ENCODE results near the gene IQSEC3.

Gene IQSEC3

DNA sequence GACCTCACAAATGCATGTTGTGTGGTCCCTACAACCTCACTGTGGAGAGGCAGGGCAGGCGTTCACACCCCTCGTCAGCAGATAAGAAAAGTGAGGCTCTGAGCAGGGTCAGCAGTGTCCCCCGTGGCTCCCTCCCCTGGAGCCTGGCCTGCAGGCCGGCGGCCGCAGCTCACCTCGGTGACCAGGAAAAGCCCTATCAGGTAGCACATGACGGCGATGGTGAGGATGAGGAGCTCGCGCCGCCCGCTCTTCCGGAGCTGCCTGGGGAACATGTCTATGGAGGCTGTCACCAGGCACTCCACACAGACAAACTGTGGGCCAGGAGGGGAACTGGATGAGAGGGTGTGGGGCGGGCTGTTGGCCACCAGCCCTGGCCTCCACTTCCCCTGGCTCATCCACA, 129.4 kb downstream of the IQSEC3 start:
- peaks cover 80% of the 10 kb centered on the region for H3K27me3 ChIP-seq (replicated peaks; ENCODE audit: insufficient read depth, low read length)
- H3K9me2 ChIP-seq (replicated peaks; ENCODE audit: insufficient read depth, low read length), result no peaks in the 10 kb centered on the region
- H3K36me3 ChIP-seq (replicated peaks; ENCODE audit: insufficient read depth, low read length), result no peaks in the 10 kb centered on the region
- H3K4me1 ChIP-seq (ENCODE audit: low read length), result no peaks in the 10 kb centered on the region
- no peak overlapping the region for H3K4me2 ChIP-seq (ENCODE audit: low read depth, low read length)
- H3K9ac ChIP-seq (ENCODE audit: low read length), result no peak overlapping the region
- no peaks in the 10 kb centered on the region for H3F3A ChIP-seq (ENCODE audit: insufficient read depth, low read length)
- H3K79me2 ChIP-seq (ENCODE audit: low read length), result no peaks in the 10 kb centered on the region
- no peaks in the 10 kb centered on the region for H4K20me1 ChIP-seq (ENCODE audit: insufficient read depth, low read length)
- H3K9me3 ChIP-seq (replicated peaks; ENCODE audit: insufficient read depth, low read length), result no peaks in the 10 kb centered on the region
- no peak for DNase-seq
- TF ChIP-seq EZH2 (optimal IDR thresholded peaks at IDR 0.05; ENCODE audit: low read depth, low read length), result no peak
- TF ChIP-seq, protein P1, sequence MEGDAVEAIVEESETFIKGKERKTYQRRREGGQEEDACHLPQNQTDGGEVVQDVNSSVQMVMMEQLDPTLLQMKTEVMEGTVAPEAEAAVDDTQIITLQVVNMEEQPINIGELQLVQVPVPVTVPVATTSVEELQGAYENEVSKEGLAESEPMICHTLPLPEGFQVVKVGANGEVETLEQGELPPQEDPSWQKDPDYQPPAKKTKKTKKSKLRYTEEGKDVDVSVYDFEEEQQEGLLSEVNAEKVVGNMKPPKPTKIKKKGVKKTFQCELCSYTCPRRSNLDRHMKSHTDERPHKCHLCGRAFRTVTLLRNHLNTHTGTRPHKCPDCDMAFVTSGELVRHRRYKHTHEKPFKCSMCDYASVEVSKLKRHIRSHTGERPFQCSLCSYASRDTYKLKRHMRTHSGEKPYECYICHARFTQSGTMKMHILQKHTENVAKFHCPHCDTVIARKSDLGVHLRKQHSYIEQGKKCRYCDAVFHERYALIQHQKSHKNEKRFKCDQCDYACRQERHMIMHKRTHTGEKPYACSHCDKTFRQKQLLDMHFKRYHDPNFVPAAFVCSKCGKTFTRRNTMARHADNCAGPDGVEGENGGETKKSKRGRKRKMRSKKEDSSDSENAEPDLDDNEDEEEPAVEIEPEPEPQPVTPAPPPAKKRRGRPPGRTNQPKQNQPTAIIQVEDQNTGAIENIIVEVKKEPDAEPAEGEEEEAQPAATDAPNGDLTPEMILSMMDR (IDR thresholded peaks at IDR 0.05; ENCODE audit: low read length), result no peak
- no peak for TF ChIP-seq EZH2phosphoT487 (IDR thresholded peaks at IDR 0.05; ENCODE audit: low read length)
- H2AFZ ChIP-seq (ENCODE audit: low read length), result no peak overlapping the region
- H3K27ac ChIP-seq (ENCODE audit: low read length), result no peak overlapping the region
- no peak overlapping the region for H3K4me3 ChIP-seq (ENCODE audit: low read length)

DNA sequence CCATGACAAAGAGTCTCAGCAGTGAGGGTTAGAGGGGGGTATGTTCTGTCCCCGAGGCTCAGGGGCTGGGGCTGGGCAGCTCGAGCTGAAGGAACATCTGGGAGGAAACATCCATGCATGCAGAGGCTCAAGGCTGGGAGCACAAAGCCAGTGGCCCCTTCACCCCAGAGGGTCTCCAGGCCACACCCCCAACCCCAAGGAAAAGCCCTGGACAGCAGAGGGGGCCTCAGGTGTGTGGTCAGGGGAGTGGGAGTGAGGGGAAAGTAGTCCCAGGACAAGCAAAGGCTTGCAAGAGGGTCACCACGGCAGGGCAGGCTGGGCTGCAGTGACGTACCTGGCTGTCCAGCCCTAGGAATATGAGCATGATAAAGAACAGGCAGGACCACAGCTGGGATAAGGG, 129.9 kb downstream of the IQSEC3 start:
- H3K9ac ChIP-seq (ENCODE audit: low read length), result no peak overlapping the region
- no peaks in the 10 kb centered on the region for H3K36me3 ChIP-seq (replicated peaks; ENCODE audit: insufficient read depth, low read length)
- H4K20me1 ChIP-seq (ENCODE audit: insufficient read depth, low read length), result no peaks in the 10 kb centered on the region
- no peaks in the 10 kb centered on the region for H3K4me1 ChIP-seq (ENCODE audit: low read length)
- H2AFZ ChIP-seq (ENCODE audit: low read length), result no peak overlapping the region
- no peak overlapping the region for H3K4me3 ChIP-seq (ENCODE audit: low read length)
- no peak overlapping the region for H3K27ac ChIP-seq (ENCODE audit: low read length)
- TF ChIP-seq, protein P1 (IDR thresholded peaks at IDR 0.05; ENCODE audit: low read length), result no peak
- no peak for TF ChIP-seq EZH2phosphoT487 (IDR thresholded peaks at IDR 0.05; ENCODE audit: low read length)
- DNase-seq, result no peak
- H3K27me3 ChIP-seq (replicated peaks; ENCODE audit: insufficient read depth, low read length), result peaks cover 80% of the 10 kb centered on the region
- H3F3A ChIP-seq (ENCODE audit: insufficient read depth, low read length), result no peaks in the 10 kb centered on the region
- no peaks in the 10 kb centered on the region for H3K9me3 ChIP-seq (replicated peaks; ENCODE audit: insufficient read depth, low read length)
- no peaks in the 10 kb centered on the region for H3K9me2 ChIP-seq (replicated peaks; ENCODE audit: insufficient read depth, low read length)
- no peaks in the 10 kb centered on the region for H3K79me2 ChIP-seq (ENCODE audit: low read length)
- H3K4me2 ChIP-seq (ENCODE audit: low read depth, low read length), result no peak overlapping the region

DNA sequence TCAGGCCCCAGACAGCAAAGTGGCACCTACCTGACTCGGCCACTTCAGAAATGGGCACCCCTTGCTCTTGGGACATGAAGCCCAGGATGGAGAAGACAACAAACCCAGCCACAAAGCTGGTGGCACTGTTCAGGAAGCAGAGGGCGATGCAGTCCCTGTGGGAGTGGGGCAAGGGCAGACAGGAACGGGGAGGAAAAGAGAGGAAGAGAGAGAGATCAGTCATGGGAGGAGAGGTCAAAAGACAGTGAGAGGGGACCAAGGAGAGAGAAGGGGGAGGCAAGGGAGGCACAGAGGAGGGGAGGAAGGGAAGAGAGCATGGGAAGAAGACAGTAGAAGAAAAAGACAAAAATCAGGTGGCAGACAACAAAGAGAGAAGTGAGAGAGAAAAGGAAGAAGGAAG, 130.8 kb downstream of the IQSEC3 start:
- H3F3A ChIP-seq (ENCODE audit: insufficient read depth, low read length), result no peaks in the 10 kb centered on the region
- no peaks in the 10 kb centered on the region for H3K79me2 ChIP-seq (ENCODE audit: low read length)
- H3K4me3 ChIP-seq (ENCODE audit: low read length), result no peak overlapping the region
- H3K36me3 ChIP-seq (replicated peaks; ENCODE audit: insufficient read depth, low read length), result no peaks in the 10 kb centered on the region
- no peaks in the 10 kb centered on the region for H4K20me1 ChIP-seq (ENCODE audit: insufficient read depth, low read length)
- H3K9me2 ChIP-seq (replicated peaks; ENCODE audit: insufficient read depth, low read length), result no peaks in the 10 kb centered on the region
- no peaks in the 10 kb centered on the region for H3K9me3 ChIP-seq (replicated peaks; ENCODE audit: insufficient read depth, low read length)
- no peak overlapping the region for H2AFZ ChIP-seq (ENCODE audit: low read length)
- H3K4me2 ChIP-seq (ENCODE audit: low read depth, low read length), result no peak overlapping the region
- TF ChIP-seq EZH2 (optimal IDR thresholded peaks at IDR 0.05; ENCODE audit: low read depth, low read length) (no peak), EZH2phosphoT487 (IDR thresholded peaks at IDR 0.05; ENCODE audit: low read length) (no peak)
- TF ChIP-seq, protein P1 (IDR thresholded peaks at IDR 0.05; ENCODE audit: low read length), result no peak
- DNase-seq, result no peak
- no peak overlapping the region for H3K9ac ChIP-seq (ENCODE audit: low read length)
- H3K27ac ChIP-seq (ENCODE audit: low read length), result no peak overlapping the region
- no peaks in the 10 kb centered on the region for H3K4me1 ChIP-seq (ENCODE audit: low read length)
- peaks cover 79% of the 10 kb centered on the region for H3K27me3 ChIP-seq (replicated peaks; ENCODE audit: insufficient read depth, low read length)
